GM21367 (cell line): ENCODE data around the gene ASIP.
"Not testable (repeated sequence)": the region's sequence is repeated elsewhere in the genome, so short reads cannot be mapped to it uniquely, and the experiment has no call there.

Experiments
- ATAC-seq: cut with Tn5 transposase; IDR thresholded peaks from one replicate; pipeline ENCODE4 v1.9.1; 2021; ENCODE audit not compliant: unreplicated experiment

ASIP gene, protein sequence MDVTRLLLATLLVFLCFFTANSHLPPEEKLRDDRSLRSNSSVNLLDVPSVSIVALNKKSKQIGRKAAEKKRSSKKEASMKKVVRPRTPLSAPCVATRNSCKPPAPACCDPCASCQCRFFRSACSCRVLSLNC

GRCh38 chr20:34240693-34241615 lies at the start of gene ASIP:
Gene ASIP (plus strand): TSS chr20:34241423. CDS start chr20:34260375, 18,952 bp downstream.
- ATAC-seq = no peak

DNA sequence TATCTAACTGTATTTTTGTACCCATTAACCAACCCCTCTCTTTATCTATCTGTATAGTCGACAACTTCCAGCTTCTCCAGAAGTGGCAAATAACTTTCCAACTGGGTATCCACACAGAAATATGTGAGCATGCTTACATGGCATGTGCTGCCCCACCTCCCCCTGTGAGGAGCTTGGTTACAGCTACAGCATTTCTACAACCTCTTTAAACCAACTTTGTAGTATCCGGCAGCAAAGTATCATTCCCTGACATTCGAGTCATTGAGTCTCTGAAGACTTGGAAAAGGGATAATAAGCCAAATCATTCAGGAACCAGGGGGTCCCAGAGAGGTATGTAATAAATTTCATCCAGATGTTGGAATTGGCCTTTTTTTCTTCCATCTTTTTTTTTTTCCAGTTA lies 48.2 kb upstream of the ASIP start:
- ATAC-seq = no peak

GRCh38 chr20:34199183-34199582 lies 42.0 kb upstream of the ASIP start:
- no peak for ATAC-seq

DNA sequence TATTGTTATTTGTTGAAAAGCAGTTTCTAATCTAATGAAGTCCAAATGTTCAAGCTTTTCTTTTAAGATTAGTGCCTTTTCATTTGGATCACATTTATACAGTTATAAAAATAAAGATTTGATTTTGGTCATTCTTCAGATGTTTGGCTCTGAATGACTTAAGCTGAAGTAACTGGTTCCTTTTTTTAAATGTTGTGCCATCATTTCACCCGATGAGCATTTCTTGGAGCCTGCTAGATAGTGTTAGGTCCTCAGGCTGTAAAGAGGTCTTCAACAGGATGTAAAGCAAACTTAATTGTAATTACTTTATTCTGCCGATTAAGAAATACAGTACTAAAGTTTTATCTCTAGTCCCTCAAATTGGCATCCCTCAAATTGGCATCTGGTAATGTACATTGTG lies 41.2 kb upstream of the ASIP start:
- ATAC-seq = no peak

GRCh38 chr20:34201531-34201930 lies 39.7 kb upstream of the ASIP start:
- ATAC-seq = no peak

- ATAC-seq = not testable (repeated sequence)
Measured at GRCh38 chr20:34205172-34205880, 35.9 kb upstream of the ASIP start.

DNA sequence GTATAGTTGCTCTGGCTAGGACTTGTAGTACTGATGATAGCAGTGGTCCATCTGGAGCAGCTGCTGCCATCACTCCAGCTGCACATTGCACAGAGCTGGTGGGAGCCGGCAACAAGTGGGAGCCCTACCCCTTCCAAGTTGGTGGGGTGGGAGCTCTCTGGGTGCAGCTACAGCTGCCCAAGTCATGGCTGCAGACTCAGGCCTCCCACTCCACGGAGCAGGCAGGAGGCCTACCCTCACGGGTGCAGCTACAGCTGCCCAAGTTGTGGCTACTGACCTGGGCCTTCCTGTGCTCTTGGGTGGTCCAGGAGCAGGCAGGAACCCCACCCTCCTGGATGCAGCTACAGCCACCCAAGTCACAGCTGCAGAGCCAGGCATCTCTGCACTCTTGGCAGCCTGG lies 32.1 kb upstream of the ASIP start:
- ATAC-seq = no peak

DNA sequence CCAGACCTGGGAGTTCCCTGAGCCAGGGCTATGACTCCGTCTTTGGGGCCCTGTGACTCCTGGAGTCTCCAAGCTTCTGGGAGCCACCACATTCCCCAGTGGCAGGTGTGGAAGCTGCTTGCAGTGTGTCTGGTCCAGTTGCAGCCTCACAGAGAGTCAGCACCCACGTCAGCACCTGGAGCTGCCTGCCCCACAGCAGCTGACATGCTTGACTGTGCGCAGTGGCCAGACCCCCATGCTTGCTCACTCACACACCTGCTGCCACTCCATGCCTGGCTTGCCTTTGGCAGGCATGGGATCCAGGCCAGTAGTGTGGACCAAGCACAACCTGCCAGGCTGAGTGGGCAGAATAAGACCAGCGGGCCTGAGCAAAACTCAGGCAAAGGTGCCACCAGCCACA lies 31.0 kb upstream of the ASIP start:
- no peak for ATAC-seq

- ATAC-seq = no peak
Measured at GRCh38 chr20:34211591-34211990, 29.6 kb upstream of the ASIP start.

- no peak for ATAC-seq
Measured at GRCh38 chr20:34213213-34213612, 28.0 kb upstream of the ASIP start.

GRCh38 chr20:34215711-34216381 lies 25.4 kb upstream of the ASIP start:
- ATAC-seq = no peak

DNA sequence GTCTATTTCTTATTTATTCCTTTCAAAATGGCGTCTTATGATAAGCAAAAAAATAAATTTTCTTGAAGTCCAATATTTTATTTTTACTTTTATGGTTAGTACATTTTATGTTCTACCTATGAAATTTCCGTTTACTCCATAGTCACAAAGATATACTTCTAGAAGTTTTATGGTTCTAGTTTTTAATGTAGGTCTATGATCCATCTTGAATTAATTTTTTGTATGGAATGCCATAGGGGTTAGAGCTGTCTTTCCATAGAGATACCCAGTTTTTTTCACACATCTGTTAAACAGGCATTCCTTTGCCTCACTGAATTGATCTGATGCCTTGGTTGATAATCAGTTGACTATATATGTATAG lies 24.9 kb upstream of the ASIP start:
- ATAC-seq = no peak

- ATAC-seq = no peak
Measured at GRCh38 chr20:34220561-34220960, 20.7 kb upstream of the ASIP start.

DNA sequence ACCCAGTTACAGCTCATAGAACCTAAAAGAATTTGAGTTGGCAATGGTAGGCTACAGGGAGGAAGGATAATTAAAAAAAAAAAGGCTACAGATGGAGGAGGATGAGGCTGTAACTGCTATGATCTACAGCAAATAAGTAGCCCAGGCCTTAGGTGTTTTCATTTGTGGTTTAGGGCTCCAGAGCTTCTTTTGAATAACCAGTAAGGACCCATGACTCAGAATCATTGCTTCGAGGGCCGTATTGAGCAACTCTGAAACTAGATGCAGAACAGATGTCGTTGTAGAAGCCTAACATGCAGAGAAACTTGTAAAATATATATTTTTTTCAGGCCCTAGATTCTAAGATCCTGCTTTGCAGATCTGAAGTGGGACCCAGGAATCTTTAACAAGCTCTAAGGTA lies 19.0 kb upstream of the ASIP start:
- no peak for ATAC-seq

DNA sequence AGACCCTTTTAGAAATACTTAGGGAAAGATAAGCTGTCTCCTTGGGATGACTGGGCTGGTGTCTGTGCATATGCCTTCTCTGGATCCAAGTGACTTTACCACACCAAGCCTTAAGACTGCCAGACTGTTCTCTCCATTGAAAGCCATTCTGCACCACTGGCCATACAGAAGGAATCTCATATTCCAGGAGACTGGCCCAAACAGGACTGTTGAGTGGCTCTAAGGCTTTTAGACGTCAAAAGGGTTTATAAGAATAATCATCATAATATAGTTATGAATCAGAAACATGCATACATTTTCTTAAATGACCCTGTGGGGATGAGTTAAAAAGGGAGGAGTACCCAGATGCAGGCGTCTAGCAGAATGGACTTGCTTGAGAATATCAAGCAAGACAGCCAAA lies 17.0 kb upstream of the ASIP start:
- ATAC-seq = not testable (repeated sequence)

- ATAC-seq = no peak
Measured at GRCh38 chr20:34231634-34232033, 9.6 kb upstream of the ASIP start.

DNA sequence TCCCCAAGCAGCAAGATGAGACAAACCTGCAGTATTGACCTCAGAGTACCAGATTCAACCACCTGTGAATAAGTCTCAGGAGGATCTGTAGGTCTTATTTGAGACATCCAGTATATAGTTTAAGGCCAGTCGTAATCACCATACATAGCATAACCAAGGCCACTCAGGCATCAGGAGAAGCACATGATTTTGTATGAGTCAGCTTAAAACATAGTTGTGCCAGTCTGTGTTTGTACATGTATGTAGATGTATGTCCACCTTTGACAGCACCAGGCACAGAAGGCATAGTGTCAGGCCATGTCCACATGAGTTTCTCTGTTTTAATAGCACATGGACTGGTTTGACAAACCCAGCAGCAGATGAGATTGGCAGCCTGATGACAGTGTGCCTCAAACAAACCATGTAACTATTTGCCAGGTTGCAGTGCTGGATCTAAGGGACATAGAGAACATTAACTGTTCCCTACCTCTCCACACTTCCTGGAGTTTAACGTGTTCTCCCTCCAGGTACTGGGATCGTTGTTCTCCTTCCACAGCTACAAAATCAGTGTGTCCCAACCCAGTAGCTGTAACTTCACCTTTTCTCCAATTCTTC lies 8.6 kb upstream of the ASIP start:
- no peak for ATAC-seq

DNA sequence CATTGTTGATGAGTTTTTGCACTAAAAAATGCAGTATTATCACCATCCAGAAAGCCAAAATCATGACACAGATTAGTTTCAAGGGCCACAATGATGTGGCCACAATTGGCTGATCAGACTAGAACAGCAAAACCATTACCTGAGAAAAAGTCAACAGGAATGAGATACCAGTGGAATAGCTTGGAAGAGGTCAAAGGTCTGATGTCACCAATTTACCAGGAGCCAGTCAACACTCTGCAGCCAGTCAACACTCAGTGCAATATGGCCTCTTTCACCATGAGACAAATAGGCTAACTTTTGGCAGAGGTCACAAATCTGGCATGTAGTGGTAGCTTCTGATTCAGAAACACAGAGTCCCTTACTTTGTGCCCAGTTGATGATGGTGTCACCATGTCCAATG lies 7.5 kb upstream of the ASIP start:
- no peak for ATAC-seq

DNA sequence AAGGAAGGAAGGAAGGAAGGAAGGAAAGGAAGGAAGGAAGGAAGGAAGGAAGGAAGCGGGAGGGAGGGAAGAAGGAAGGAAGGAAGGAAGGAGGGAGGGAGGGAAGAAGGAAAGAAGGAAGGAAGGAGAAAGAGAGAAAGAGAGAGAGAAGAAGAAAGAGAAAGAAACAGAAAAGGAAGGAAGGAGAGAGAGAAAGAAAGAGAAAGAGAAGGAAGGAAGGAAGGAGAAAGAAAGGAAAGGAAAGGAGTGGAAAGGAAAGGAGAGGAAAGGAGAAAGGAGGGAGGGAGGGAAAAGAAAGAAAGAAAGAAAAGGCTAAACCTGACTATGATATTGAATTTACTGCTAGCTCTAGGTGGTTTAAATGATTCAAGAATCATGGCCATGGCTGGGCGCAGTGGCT lies 5.3 kb upstream of the ASIP start:
- ATAC-seq = no peak

GRCh38 chr20:34237942-34238341 lies 3.3 kb upstream of the ASIP start:
- ATAC-seq = no peak

DNA sequence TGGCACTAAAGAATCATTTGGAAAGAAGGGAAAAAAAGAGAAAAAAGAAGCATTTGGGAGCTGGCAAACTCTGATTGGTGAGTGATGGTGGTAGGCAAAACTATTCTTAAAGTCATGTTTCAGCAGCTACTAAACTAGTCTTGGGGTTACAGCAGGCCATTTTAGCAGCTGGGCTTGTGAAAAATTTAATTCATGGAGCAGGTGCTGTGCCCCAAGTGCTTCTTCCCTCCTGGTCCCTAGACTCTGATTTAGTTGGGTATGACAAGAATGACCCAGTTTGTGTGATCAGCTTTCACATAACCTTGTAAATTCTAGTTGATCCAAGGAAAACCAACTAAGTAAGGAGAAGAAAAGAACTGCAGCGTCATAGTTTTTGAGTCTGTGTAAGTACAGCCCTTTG lies 1.1 kb upstream of the ASIP start:
- ATAC-seq = no peak
